HG03520 (cell line): ENCODE data around the gene DEUP1.
"Not testable (repeated sequence)": the region's sequence is repeated elsewhere in the genome, so short reads cannot be mapped to it uniquely, and the experiment has no call there.

Experiments used
- ATAC-seq: cut with Tn5 transposase; IDR thresholded peaks from one replicate; pipeline ENCODE4 v1.9.1; 2021; ENCODE audit warnings: mild to moderate bottlenecking, moderate library complexity; ENCODE audit not compliant: unreplicated experiment

The DEUP1 gene

GRCh38 chr11:93330446-93330984 lies at the start of gene DEUP1:
DEUP1 (plus strand) TSS chr11:93330742; CDS start chr11:93332260, 1,518 bp downstream.
- peak; percentile 50 for ATAC-seq

- no peak for ATAC-seq
Observed at GRCh38 chr11:93285430-93285829, 45.1 kb upstream of the DEUP1 start.

GRCh38 chr11:93287434-93287833 lies 43.1 kb upstream of the DEUP1 start:
- no peak for ATAC-seq

GRCh38 chr11:93288079-93288478 lies 42.5 kb upstream of the DEUP1 start:
- ATAC-seq: peak; percentile 71

GRCh38 chr11:93288767-93289166 lies 41.8 kb upstream of the DEUP1 start:
- no peak for ATAC-seq

GRCh38 chr11:93289782-93290463 lies 40.6 kb upstream of the DEUP1 start:
- ATAC-seq: no peak

GRCh38 chr11:93291110-93291509 lies 39.4 kb upstream of the DEUP1 start:
- no peak for ATAC-seq

- ATAC-seq: no peak
Observed at GRCh38 chr11:93291898-93292297, 38.6 kb upstream of the DEUP1 start.

GRCh38 chr11:93295921-93296575 lies 34.5 kb upstream of the DEUP1 start:
- ATAC-seq: no peak

GRCh38 chr11:93303689-93304088 lies 26.9 kb upstream of the DEUP1 start:
- ATAC-seq: no peak

- ATAC-seq: not testable (repeated sequence)
Observed at GRCh38 chr11:93314399-93314798, 16.1 kb upstream of the DEUP1 start.

- ATAC-seq: no peak
Observed at GRCh38 chr11:93319224-93319839, 11.2 kb upstream of the DEUP1 start.

GRCh38 chr11:93320230-93320629 lies 10.3 kb upstream of the DEUP1 start:
- ATAC-seq: no peak

GRCh38 chr11:93322207-93322606 lies 8.3 kb upstream of the DEUP1 start:
- no peak for ATAC-seq

- no peak for ATAC-seq
Observed at GRCh38 chr11:93323747-93324146, 6.8 kb upstream of the DEUP1 start.

GRCh38 chr11:93324500-93324899 lies 6.0 kb upstream of the DEUP1 start:
- ATAC-seq: no peak

GRCh38 chr11:93326681-93327080 lies 3.9 kb upstream of the DEUP1 start:
- no peak for ATAC-seq

GRCh38 chr11:93329936-93330445 lies 551 bp upstream of the DEUP1 start:
- ATAC-seq: peak; percentile 13

- no peak for ATAC-seq
Observed at GRCh38 chr11:93340223-93340622, 9.7 kb downstream of the DEUP1 start.

- no peak for ATAC-seq
Observed at GRCh38 chr11:93344855-93345333, 14.4 kb downstream of the DEUP1 start.

GRCh38 chr11:93348930-93349329 lies 18.4 kb downstream of the DEUP1 start:
- no peak for ATAC-seq
